HG02763 (cell line): ENCODE measurements around the gene ATP10A.

Source experiments
- ATAC-seq: cut with Tn5 transposase; IDR thresholded peaks from one replicate; pipeline ENCODE4 v1.9.1; 2021; ENCODE audit warnings: mild to moderate bottlenecking, moderate library complexity; ENCODE audit not compliant: unreplicated experiment

ATP10A gene

GRCh38 chr15:25742776-25743547, 120.2 kb downstream of the ATP10A start:
- ATAC-seq = no peak

GRCh38 chr15:25742041-25742730, 120.9 kb downstream of the ATP10A start:
- ATAC-seq = no peak

- no peak for ATAC-seq
Measured at GRCh38 chr15:25741256-25741580, 121.9 kb downstream of the ATP10A start.

GRCh38 chr15:25740383-25741255, 122.5 kb downstream of the ATP10A start:
- no peak for ATAC-seq

- ATAC-seq = peak; percentile 53
Measured at GRCh38 chr15:25739687-25740121, 123.4 kb downstream of the ATP10A start.

- no peak for ATAC-seq
Measured at GRCh38 chr15:25738171-25738965, 124.8 kb downstream of the ATP10A start.

- no peak for ATAC-seq
Measured at GRCh38 chr15:25737218-25737643, 125.9 kb downstream of the ATP10A start.

- ATAC-seq = no peak
Measured at GRCh38 chr15:25736461-25736860, 126.7 kb downstream of the ATP10A start.

- ATAC-seq = no peak
Measured at GRCh38 chr15:25735550-25736384, 127.4 kb downstream of the ATP10A start.

- ATAC-seq = no peak
Measured at GRCh38 chr15:25734680-25735355, 128.3 kb downstream of the ATP10A start.

GRCh38 chr15:25733856-25734679, 129.1 kb downstream of the ATP10A start:
- ATAC-seq = no peak

- no peak for ATAC-seq
Measured at GRCh38 chr15:25733036-25733855, 129.9 kb downstream of the ATP10A start.

- no peak for ATAC-seq
Measured at GRCh38 chr15:25732191-25732590, 130.9 kb downstream of the ATP10A start.

- ATAC-seq = no peak
Measured at GRCh38 chr15:25731411-25731810, 131.7 kb downstream of the ATP10A start.

- ATAC-seq = no peak
Measured at GRCh38 chr15:25730918-25731317, 132.2 kb downstream of the ATP10A start.

- no peak for ATAC-seq
Measured at GRCh38 chr15:25728816-25729215, 134.3 kb downstream of the ATP10A start.

- no peak for ATAC-seq
Measured at GRCh38 chr15:25727867-25728600, 135.1 kb downstream of the ATP10A start.
